ENCODE results near the gene TMEM175.

DNA sequence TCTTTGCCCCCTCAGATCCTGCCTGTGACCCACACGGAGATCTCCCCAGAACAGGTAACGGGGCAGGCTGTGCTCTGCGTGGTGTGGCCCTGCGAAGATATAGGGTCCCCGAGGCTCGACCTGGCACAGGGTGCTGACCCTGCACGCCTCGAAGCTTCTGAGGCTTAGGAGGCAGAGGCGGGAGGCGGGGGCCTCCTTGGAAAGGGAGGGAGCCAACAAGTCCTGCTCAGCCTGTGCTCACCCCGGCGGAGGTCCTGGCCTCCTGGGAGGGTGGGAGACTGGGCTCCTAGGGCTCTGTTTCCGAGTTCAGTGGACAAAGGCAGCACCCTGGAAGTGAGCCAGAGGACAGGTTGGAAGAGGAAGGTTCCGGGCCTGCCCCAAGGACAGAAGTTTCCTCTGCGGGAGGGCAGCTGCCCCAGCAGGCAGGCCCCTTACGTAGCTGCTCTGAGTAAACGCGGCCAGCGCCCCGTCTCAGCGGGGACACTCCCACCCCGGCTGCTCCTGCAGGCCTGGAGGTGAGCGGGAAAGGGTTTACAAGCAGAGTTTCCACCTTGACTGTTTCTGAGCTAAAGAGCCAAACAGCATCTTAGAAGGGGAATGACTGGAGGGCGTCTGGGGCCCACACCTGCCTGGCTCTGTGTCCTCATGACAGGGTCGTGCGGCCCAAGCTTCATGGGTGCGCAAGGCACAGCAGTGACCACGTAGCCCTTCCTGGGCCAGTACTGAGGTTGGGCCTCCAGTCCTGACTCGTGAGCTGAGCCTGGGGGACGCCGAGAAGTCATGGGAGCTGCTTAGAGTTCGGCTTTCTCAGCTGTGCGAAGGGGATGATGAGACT lies 16.1 kb downstream of the TMEM175 start:
- TF ChIP-seq, protein P1, sequence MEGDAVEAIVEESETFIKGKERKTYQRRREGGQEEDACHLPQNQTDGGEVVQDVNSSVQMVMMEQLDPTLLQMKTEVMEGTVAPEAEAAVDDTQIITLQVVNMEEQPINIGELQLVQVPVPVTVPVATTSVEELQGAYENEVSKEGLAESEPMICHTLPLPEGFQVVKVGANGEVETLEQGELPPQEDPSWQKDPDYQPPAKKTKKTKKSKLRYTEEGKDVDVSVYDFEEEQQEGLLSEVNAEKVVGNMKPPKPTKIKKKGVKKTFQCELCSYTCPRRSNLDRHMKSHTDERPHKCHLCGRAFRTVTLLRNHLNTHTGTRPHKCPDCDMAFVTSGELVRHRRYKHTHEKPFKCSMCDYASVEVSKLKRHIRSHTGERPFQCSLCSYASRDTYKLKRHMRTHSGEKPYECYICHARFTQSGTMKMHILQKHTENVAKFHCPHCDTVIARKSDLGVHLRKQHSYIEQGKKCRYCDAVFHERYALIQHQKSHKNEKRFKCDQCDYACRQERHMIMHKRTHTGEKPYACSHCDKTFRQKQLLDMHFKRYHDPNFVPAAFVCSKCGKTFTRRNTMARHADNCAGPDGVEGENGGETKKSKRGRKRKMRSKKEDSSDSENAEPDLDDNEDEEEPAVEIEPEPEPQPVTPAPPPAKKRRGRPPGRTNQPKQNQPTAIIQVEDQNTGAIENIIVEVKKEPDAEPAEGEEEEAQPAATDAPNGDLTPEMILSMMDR (conservative IDR thresholded peaks at IDR 0.05; ENCODE audit: low read length): no peak
- no peak for TF ChIP-seq EZH2phosphoT487 (IDR thresholded peaks at IDR 0.05; ENCODE audit: borderline replicate concordance, low read depth, low read length)

Measured in OCI-LY7 (cell line).